SK-N-MC (cell line): ENCODE results near the gene UBA3.

Experiments
- DNase-seq: peaks from one replicate; pipeline ENCODE4 v3.0.0-alpha.2; 2011; ENCODE audit warnings: low read depth, low spot score
- H3K27ac ChIP-seq: fragments of 200-600 bp; sonication (generic); 2 replicates; pipeline ENCODE4 v1.5.1; 2016; ENCODE audit warnings: mixed run types
- H3K36me3 ChIP-seq: fragments of 200-600 bp; sonication (generic); 2 replicates; pipeline ENCODE4 v1.6.1; 2017; ENCODE audit warnings: antibody characterized with exemption, low read length, mixed read lengths; ENCODE audit not compliant: insufficient read depth
- H3K4me3 ChIP-seq: fragments of 200-600 bp; sonication (generic); 2 replicates; pipeline ENCODE4 v1.5.1; 2016
- H3K9ac ChIP-seq: fragments of 200-600 bp; sonication (generic); 2 replicates; pipeline ENCODE4 v1.8.0; 2017; ENCODE audit warnings: mixed run types, mixed read lengths; ENCODE audit not compliant: insufficient read length
- H3K9me3 ChIP-seq: fragments of 200-600 bp; sonication (generic); 2 replicates; pipeline ENCODE4 v1.6.1; 2017; ENCODE audit warnings: low read depth, mild to moderate bottlenecking, antibody characterized with exemption, low read length, moderate library complexity, mixed read lengths
- EZH2 ChIP-seq: fragments of 200-600 bp; sonication (generic); IDR thresholded peaks from one replicate; pipeline ENCODE4 v1.6.1; 2017; ENCODE audit warnings: antibody characterized with exemption
- FOXP2 ChIP-seq: optimal IDR thresholded peaks from 2 replicates; pipeline ENCODE3; 2011; ENCODE audit warnings: mild to moderate bottlenecking, moderate library complexity; ENCODE audit not compliant: insufficient read depth; ENCODE audit errors: extremely low read length, control extremely low read depth
- POLR2AphosphoS5 ChIP-seq: IDR thresholded peaks from 2 replicates; pipeline ENCODE4 v1.6.1; 2012; ENCODE audit warnings: mild to moderate bottlenecking, low read depth, low read length, borderline replicate concordance

Gene UBA3

DNA sequence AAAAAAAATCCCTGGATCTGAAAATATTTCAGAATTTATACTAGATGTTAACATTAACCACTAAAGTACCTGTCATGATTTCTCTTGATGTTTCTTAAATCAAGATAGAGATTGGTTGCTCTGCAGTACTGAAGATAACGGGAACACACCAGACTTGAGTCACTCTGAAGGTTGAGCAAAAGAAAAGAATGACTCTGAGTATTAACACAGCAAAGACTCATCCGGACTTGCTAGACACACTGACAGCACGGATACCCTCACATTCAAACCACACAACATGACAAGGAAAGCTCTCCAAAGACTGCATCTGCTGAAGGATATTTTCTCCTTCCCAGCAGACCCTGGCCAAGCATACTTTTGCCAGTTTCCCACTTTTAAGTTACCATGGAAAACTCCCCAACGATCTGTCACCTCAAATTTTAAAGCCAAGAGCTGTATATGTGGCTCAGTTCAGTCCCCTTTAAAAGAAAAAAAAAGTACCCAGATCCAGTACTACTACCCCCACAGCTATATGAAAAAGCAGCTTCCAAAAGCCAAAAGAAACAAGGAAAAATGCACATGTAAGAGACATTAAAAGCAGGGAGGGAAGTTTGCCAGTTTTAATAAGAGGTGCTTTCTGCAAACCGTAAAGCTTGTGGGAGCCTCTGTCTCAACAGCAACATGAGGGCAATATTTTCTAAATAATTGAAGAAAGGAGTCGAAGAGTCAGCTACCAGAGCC is 74.9 kb downstream of the UBA3 start:
- TF ChIP-seq POLR2AphosphoS5 (no peak), FOXP2 (no peak), EZH2 (no peak)
- H3K9me3 ChIP-seq: no peaks in the 10 kb centered on the region
- no peaks in the 10 kb centered on the region for H3K36me3 ChIP-seq
- no peak overlapping the region for H3K27ac ChIP-seq
- H3K4me3 ChIP-seq: no peak overlapping the region
- no peak for DNase-seq
- H3K9ac ChIP-seq: no peak overlapping the region
